Transverse colon (tissue), 4 donors: ENCODE measurements around the gene AGMO.

ENCODE experiments used
- CTCF ChIP-seq, 5 experiments: fragments of 200-600 bp in 3 of 5; fragments of 450-650 bp in 2 of 5; sonication (generic) in 3 of 5; IDR thresholded peaks; 1 replicate in 2 of 5; 2 replicates in 3 of 5; pipeline ENCODE4 v1.5.1; 2016 to 2017; ENCODE audit warnings: antibody characterized with exemption in 5 of 5, inconsistent platforms in 3 of 5, mild to moderate bottlenecking in 2 of 5, moderate library complexity in 1 of 5
- EP300 ChIP-seq: sonication (generic); formaldehyde crosslinking; IDR thresholded peaks from one replicate; pipeline ENCODE4 v1.6.1; 2017; ENCODE audit warnings: antibody characterized with exemption, low read depth
- POLR2A ChIP-seq: fragments of 450-650 bp; IDR thresholded peaks from one replicate; pipeline ENCODE4 v1.6.1; 2016; ENCODE audit warnings: antibody characterized with exemption, mild to moderate bottlenecking, moderate library complexity
- POLR2AphosphoS5 ChIP-seq, 3 donors: sonication (generic); formaldehyde crosslinking; IDR thresholded peaks; one replicate each; pipeline ENCODE4 v1.6.1; 2016; ENCODE audit warnings: antibody characterized with exemption in 3 of 3

- TF ChIP-seq POLR2AphosphoS5 (IDR thresholded peaks at IDR 0.05) (no peak), CTCF (IDR thresholded peaks at IDR 0.05) (no peak), EP300 (no peak), POLR2A (no peak)
Observed at GRCh38 chr7:15504351-15504750, 57.5 kb downstream of the AGMO start.
